K562 (cell line): ENCODE results near the gene FAM24B. TPM values are rescaled to one million over a fixed set of nuclear protein-coding genes. Genes with fewer than 3 reads are reported as not detected.
A peak's percentile ranks its signal among the peaks of the same experiment; 100 is the strongest.

Experiments
- EHMT2 ChIP-seq: fragments of 450-650 bp; IDR thresholded peaks from 2 replicates; pipeline ENCODE4 v1.6.1; 2018; ENCODE audit warnings: antibody characterized with exemption
- FOXP1 ChIP-seq: sonication (generic); formaldehyde crosslinking; IDR thresholded peaks from 2 replicates; pipeline ENCODE4 v1.8.0; 2022; ENCODE audit warnings: mild to moderate bottlenecking, missing genetic modification reagents
- MED1 ChIP-seq: sonication (generic); formaldehyde crosslinking; IDR thresholded peaks from 2 replicates; pipeline ENCODE4 v1.8.1; 2023; ENCODE audit warnings: missing genetic modification reagents, borderline replicate concordance
- NFRKB ChIP-seq: fragments of 450-650 bp; IDR thresholded peaks from 2 replicates; pipeline ENCODE4 v1.6.1; 2016; ENCODE audit warnings: low read depth
- SREBF2 ChIP-seq: sonication (generic); formaldehyde crosslinking; IDR thresholded peaks from 2 replicates; pipeline ENCODE4 v1.4.0; 2020; ENCODE audit warnings: mild to moderate bottlenecking, missing genetic modification reagents
- ZNF146 ChIP-seq: IDR thresholded peaks from one replicate; pipeline ENCODE4 v1.6.1; 2018; ENCODE audit warnings: missing compliant biosample characterization; ENCODE audit not compliant: unreplicated experiment
- ZNF282 ChIP-seq: sonication (generic); formaldehyde crosslinking; IDR thresholded peaks from 2 replicates; pipeline ENCODE4 v1.8.1; 2023; ENCODE audit warnings: missing genetic modification reagents
- ZNF311 ChIP-seq: fragments of 250-450 bp; sonication (Bioruptor Pico); IDR thresholded peaks from 2 replicates; pipeline ENCODE4 v1.4.0; 2020; ENCODE audit warnings: mild to moderate bottlenecking, moderate library complexity
- polyA plus RNA-seq, 8 experiments: library from polyadenylated mRNA; depleted of rRNA in 4 of 8; stranded (reverse) in 5 of 8; unstranded in 3 of 8; fragments of >200 nt; fragmentation: Nextera tagmentation in 2 of 8; fragmentation: Illumina TruSeq in 1 of 8; extraction: Ambion mirVana in 2 of 8; extraction: Trizol in 1 of 8; gene quantifications; 2 replicates each; pipeline versions ENCODE4 v1.2.1 to v1.2.3, GENCODE V29; 2011 to 2014; ENCODE audit warnings: inconsistent platforms in 1 of 8, missing spikeins in 1 of 8
- total RNA-seq, 7 experiments: library from RNA; depleted of rRNA in 6 of 7; stranded (reverse); fragments of >200 nt in 6 of 7; fragmentation: Illumina TruSeq in 2 of 7; extraction: Trizol in 2 of 7; gene quantifications; 2 replicates each; pipeline versions ENCODE4 v1.2.1 to v1.2.3, GENCODE V29; 2011 to 2021; ENCODE audit warnings: low replicate concordance in 1 of 7
- TF ChIP-seq, protein P1 (sequence below): fragments of 200-800 bp; sonication (Bioruptor generic); IDR thresholded peaks from 2 replicates; pipeline ENCODE4 v1.6.1; 2016; ENCODE audit warnings: missing genetic modification characterization, missing compliant biosample characterization
- TF ChIP-seq, protein P2 (sequence below): sonication (generic); formaldehyde crosslinking; IDR thresholded peaks from 2 replicates; pipeline ENCODE4 v1.4.0; 2020; ENCODE audit warnings: mild to moderate bottlenecking, missing genetic modification reagents
- TF ChIP-seq, protein P3 (sequence below), 2 experiments: fragments of 450-650 bp; IDR thresholded peaks; 2 replicates each; pipeline ENCODE4 v1.6.1; 2018; ENCODE audit warnings: mild to moderate bottlenecking in 2 of 2, low read depth in 1 of 2; ENCODE audit not compliant: partially characterized antibody in 2 of 2

FAM24B gene
- total and polyA plus RNA-seq, 9 of the 15 experiments (the other 6 are each of a cell fraction or from before 2014, with no cell fraction given): 6.0 to 19.6 (median 9.2) TPM

DNA sequence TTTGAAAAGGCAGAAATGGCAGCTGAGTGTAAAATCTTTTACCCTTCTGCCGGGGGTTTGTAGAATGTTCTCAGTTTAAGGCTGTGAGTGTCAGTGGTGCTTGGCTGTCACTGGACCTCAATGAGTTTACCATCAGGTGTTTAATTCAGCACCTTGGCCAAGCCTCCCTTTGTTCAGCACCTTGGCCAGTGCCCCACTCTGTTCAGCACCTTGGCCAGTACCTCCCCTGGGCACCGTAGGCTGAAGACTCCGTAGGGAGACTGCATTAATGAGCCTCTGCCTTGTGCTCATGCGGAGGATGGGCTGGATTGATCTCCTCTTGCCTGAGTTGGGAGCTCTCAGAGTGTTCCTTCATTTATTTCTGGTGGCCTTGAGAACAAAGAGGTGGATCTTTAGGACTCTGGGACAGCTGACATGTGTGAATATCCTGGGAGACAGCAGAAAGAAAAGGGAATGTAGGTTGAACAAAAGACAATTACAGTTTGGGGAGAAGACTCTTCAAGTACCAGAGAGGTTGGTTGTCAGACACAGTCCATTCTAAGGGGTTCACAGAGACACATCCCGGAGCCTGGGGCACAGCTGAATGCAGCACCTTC lies 32.6 kb upstream of the FAM24B start (continued):
- TF ChIP-seq, protein P1, sequence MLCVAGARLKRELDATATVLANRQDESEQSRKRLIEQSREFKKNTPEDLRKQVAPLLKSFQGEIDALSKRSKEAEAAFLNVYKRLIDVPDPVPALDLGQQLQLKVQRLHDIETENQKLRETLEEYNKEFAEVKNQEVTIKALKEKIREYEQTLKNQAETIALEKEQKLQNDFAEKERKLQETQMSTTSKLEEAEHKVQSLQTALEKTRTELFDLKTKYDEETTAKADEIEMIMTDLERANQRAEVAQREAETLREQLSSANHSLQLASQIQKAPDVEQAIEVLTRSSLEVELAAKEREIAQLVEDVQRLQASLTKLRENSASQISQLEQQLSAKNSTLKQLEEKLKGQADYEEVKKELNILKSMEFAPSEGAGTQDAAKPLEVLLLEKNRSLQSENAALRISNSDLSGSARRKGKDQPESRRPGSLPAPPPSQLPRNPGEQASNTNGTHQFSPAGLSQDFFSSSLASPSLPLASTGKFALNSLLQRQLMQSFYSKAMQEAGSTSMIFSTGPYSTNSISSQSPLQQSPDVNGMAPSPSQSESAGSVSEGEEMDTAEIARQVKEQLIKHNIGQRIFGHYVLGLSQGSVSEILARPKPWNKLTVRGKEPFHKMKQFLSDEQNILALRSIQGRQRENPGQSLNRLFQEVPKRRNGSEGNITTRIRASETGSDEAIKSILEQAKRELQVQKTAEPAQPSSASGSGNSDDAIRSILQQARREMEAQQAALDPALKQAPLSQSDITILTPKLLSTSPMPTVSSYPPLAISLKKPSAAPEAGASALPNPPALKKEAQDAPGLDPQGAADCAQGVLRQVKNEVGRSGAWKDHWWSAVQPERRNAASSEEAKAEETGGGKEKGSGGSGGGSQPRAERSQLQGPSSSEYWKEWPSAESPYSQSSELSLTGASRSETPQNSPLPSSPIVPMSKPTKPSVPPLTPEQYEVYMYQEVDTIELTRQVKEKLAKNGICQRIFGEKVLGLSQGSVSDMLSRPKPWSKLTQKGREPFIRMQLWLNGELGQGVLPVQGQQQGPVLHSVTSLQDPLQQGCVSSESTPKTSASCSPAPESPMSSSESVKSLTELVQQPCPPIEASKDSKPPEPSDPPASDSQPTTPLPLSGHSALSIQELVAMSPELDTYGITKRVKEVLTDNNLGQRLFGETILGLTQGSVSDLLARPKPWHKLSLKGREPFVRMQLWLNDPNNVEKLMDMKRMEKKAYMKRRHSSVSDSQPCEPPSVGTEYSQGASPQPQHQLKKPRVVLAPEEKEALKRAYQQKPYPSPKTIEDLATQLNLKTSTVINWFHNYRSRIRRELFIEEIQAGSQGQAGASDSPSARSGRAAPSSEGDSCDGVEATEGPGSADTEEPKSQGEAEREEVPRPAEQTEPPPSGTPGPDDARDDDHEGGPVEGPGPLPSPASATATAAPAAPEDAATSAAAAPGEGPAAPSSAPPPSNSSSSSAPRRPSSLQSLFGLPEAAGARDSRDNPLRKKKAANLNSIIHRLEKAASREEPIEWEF (CRISPR knock-in tag): 0 out of 2 replicates have a peak, but pooled peaks have one; percentile 42
- TF ChIP-seq ZNF146 (CRISPR knock-in tag): peak; percentile 69
- TF ChIP-seq MED1 (CRISPR knock-in tag): peak; percentile 82; the same call in 1 of the 2 replicates
- TF ChIP-seq SREBF2: peak; percentile 96; the same call in 1 of the 2 replicates
- TF ChIP-seq, protein P2, sequence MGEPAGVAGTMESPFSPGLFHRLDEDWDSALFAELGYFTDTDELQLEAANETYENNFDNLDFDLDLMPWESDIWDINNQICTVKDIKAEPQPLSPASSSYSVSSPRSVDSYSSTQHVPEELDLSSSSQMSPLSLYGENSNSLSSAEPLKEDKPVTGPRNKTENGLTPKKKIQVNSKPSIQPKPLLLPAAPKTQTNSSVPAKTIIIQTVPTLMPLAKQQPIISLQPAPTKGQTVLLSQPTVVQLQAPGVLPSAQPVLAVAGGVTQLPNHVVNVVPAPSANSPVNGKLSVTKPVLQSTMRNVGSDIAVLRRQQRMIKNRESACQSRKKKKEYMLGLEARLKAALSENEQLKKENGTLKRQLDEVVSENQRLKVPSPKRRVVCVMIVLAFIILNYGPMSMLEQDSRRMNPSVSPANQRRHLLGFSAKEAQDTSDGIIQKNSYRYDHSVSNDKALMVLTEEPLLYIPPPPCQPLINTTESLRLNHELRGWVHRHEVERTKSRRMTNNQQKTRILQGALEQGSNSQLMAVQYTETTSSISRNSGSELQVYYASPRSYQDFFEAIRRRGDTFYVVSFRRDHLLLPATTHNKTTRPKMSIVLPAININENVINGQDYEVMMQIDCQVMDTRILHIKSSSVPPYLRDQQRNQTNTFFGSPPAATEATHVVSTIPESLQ (CRISPR knock-in tag): peak; percentile 99
- TF ChIP-seq FOXP1: peak; percentile 99
- TF ChIP-seq NFRKB: no peak
- TF ChIP-seq EHMT2: peak; percentile 100
- TF ChIP-seq ZNF282: peak; percentile 91; the same call in 1 of the 2 replicates
- TF ChIP-seq, protein P3, sequence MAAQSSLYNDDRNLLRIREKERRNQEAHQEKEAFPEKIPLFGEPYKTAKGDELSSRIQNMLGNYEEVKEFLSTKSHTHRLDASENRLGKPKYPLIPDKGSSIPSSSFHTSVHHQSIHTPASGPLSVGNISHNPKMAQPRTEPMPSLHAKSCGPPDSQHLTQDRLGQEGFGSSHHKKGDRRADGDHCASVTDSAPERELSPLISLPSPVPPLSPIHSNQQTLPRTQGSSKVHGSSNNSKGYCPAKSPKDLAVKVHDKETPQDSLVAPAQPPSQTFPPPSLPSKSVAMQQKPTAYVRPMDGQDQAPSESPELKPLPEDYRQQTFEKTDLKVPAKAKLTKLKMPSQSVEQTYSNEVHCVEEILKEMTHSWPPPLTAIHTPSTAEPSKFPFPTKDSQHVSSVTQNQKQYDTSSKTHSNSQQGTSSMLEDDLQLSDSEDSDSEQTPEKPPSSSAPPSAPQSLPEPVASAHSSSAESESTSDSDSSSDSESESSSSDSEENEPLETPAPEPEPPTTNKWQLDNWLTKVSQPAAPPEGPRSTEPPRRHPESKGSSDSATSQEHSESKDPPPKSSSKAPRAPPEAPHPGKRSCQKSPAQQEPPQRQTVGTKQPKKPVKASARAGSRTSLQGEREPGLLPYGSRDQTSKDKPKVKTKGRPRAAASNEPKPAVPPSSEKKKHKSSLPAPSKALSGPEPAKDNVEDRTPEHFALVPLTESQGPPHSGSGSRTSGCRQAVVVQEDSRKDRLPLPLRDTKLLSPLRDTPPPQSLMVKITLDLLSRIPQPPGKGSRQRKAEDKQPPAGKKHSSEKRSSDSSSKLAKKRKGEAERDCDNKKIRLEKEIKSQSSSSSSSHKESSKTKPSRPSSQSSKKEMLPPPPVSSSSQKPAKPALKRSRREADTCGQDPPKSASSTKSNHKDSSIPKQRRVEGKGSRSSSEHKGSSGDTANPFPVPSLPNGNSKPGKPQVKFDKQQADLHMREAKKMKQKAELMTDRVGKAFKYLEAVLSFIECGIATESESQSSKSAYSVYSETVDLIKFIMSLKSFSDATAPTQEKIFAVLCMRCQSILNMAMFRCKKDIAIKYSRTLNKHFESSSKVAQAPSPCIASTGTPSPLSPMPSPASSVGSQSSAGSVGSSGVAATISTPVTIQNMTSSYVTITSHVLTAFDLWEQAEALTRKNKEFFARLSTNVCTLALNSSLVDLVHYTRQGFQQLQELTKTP (IDR thresholded peaks at IDR 0.05; ENCODE audit: low read depth in 1 of 2, partially characterized antibody in 2 of 2): peak in 1 of 2 experiments; percentile 100
- peak; percentile 36; the same call in 1 of the 2 replicates for TF ChIP-seq ZNF311 (CRISPR knock-in tag)
